Stimulated activated CD8-positive, alpha-beta memory T cell treated with anti-CD3 and anti-CD28 coated beads, Interleukin-7, amount 100 ng/mL, for 24 hours (primary cell): ENCODE measurements around the gene CLK2.
"Not testable (repeated sequence)": the region's sequence is repeated elsewhere in the genome, so short reads cannot be mapped to it uniquely, and the experiment has no call there.

Source experiments
- DNase-seq: peaks from one replicate; pipeline ENCODE4 v3.0.0-alpha.2; 2020; ENCODE audit warnings: low read depth

CLK2 gene

DNA sequence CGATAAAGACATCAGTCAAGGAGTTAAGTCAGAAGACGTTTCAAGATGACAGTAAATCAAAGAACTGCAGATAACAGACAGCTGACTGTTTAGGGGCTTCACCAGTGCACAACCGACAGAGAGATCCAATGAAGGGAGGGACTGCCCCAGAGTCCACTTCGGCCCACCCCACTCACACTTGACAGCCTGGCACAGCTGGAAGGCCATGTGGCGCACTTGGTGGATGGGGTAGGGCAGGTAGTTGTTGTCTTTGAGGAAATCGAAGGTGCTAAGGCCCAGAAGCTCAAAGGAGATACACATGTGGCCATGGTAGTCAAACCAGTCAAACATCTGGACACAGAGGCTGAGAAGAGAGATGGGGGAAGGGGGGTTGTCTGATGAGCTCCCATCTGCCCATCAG is 6.8 kb downstream of the CLK2 start:
- DNase-seq: no peak

DNA sequence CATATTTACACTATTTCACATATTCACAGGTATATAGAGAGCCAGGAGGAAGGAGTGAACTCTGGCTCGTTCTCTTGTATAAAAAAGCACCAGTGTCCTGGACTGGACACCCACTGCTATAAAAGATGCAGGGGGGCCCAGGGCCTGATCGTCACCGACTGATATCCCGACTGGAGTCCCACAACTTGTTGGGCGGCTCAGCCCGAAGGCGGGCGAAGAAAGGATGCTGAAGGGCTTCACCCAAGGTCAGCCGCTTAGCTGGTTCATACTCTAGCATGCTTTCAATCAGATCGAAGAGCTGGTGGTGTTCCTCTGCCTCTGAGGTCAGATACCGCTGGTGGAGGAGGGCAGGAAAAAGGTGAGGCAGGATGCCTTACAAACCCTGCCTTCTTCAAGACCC is 10.2 kb downstream of the CLK2 start:
- DNase-seq: no peak

DNA sequence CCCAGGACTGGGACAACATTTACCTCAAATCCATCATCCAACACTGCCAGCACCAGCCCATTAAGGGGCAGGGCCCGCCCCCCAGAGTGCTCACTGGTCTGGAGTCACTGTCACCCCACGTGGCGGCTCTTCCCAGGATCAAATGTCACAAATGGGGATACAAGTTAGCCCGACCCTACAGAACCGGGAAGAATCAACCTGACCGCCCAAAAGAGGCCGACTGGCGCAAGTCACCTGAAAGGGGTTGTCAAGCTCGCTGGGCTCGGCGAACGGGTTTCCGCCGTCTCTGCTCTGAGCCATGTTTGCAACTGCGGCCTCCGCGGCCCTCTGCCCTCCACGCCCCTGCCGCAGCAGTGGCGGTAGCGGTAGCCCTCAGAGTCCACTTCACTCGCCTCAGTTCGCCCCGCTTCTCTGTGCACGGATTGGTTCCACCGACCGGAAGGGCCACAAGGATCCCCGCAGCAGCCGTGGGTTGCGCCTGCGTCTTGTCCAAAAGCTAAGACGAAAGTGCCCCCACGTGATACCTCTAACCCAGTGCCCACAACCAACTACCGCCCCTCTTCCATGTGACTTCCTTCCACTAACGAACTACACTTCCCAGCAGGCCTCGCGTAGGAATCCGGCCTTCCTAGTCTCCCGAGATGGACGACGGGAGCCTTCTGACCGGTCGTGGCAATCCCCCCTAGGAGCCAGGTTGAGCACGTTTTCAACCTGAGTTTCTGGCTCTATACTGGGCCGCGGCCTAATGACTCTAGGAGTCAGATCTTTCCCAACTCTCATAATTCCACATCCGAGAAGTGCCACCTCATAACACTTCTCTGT is 11.2 kb downstream of the CLK2 start, which contains the start of gene SCAMP3:
SCAMP3 (minus strand) TSS at position 509 of the 822 bp plus-strand sequence; CDS start at position 300, 209 bp downstream.
- DNase-seq: peak; percentile 79

DNA sequence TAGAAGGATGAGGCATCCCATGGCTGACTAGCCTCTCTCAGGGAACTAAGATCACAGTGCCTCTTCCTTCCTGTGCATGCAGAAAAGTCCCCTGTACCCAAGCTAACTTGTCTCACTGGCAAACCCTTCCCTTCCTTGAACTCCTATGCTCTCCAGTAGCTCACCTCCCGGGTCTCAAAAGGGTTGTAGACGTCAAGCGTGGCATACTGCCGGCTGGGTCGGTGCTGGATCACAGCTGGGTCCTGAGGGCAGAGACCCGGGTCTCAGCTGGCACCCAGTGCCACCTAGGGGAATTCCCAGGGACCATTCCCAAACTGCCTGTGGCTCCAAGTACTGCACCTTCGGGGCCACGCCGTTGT is 11.8 kb downstream of the CLK2 start:
- DNase-seq: no peak

DNA sequence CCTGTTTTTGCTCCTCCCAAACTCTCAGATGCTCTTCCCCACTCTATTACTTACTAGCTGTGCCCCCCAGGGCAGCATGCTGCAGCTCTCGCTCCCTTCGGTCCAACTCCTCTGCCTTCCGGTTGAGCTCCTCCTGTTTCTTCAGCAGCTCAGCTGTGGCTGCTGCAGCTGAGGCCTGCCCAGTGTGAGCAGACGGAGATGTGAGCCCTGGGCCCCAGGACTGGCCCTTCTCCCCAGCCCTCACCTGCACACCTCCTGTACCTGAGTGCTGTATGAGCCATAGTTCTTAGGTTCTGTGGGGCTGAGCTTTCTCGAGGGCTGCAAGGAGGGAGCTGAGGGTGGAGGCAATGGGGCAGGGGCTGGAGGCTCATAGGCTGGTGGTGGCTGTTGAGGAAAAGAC is 13.0 kb downstream of the CLK2 start:
- DNase-seq: no peak

DNA sequence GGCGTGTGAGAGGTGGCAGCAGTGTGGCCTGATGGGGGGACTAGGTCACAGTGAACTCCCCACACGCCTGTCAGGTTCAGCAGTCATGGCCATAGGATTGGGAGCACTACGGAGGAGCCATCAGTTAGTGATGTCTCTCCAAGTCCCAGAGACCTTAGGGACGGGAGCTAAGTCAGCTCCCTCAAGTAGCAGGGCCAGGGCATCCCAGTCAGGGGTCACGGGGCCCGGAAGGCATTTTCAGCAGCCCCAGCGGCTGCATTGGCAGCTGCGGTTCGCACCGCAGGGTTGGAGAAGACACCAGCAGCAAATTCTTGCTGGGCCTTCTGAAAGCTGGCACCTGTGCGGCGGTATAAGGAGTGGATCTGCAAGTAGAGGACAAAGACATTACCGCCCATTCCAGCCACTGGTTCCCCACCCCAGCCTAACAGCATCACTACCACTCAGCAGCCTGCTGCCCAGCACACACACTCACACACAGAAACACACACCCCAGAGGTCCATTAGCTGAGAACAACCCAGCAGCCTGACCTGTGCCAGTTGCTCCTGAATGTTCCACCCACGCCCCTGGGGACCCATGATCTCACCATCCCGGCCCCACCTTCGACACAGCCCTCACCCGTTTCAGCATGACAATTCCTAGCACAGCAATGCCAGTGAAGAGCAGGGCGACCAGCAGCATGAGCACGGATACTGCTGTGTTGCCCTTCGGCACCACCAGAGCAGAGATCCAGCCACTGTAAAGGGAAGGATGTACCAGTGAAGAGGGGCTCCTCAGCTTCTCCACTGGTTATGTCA is 17.0 kb downstream of the CLK2 start:
- no peak for DNase-seq

DNA sequence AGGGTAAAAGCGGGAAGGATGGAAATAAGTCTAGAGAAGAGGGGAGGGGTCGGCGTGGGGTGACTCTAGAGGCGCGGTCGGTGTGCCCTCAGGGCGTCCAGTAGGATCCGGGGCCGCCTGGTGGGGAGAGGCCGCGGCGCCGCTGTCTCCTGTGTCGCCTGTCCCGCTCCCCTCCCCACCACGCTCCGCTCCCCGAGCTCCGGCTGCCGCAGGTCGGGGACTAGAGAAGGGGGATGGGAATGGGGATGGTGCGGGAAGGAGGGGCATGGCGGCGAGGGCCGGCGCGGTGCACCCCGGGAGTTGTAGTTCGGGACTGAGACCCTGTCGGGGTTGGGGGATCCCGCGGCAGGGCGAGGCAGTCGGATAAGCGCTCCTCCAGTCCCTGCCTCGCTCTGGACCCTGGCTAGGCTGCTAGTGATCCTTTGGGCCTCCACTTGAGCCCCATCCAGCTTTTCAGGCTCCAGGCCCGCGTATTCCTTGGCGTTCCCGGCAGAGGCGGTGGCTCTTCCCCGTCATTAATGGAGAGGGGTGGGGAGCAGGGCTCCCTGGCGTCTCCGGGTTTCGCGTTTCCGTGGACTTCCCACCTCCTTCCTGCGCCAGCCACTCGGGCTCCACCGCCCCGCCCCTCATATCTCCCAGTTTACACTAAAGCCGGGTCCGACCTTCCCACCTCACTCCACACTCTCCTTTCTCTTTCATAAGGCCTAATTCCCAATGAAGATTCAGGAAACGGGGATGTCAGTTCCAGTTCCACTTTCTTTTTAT is 17.9 kb downstream of the CLK2 start, which contains the start of gene ENTREP3:
ENTREP3 (minus strand) TSS at position 241 of the 765 bp plus-strand sequence. CDS start 606 bp downstream, outside the sequence.
- peak; percentile 54 for DNase-seq

DNA sequence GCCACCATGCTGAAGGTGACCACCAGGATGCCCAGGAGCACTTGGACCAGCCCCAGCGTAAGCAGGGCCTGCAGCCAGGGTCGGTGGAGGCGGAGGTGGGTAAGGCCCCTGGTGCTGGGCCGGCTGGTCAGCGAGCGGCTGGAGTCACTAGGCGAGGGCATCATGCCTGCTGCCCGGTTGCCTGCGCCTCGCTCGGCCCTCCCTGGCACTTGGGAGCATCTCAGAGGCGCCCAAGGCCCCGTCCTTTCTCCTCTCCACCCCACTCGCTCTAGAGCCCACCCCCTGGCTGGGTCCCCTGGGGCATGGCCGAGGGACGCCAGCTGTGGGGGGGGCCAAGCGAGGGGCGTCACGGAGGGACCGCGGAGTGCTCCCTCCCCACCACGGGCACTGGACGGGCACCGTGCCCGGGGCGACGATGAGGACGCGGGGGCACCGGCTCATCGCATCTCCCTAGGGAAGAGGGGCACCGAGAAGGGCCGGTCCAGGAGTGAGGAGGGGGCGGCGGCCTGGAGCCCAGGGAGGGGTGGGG is 18.5 kb downstream of the CLK2 start:
- DNase-seq: no peak

DNA sequence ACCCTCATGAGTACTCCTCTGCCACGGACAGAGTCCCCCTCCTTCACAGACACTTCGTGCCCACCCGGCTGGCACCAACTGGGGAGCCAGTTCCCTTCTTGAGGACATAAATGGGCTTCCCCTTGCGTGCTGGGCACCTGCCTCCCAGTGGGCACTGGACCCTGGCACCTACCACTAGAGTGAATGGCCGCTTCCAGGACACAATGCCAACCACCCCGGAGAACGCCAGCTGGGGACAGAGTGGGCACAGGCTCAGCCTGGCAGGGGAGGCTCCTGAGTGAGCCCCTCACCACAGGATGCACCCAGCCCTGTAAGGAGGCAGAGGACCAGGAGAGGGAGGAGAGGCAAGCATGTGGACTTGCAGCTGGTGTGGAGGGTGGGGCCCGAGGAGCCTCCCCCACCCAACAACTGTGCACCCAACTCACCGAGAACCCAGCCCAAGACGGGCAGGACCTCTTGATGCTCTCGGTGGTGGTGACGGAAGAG is 19.0 kb downstream of the CLK2 start:
- no peak for DNase-seq

DNA sequence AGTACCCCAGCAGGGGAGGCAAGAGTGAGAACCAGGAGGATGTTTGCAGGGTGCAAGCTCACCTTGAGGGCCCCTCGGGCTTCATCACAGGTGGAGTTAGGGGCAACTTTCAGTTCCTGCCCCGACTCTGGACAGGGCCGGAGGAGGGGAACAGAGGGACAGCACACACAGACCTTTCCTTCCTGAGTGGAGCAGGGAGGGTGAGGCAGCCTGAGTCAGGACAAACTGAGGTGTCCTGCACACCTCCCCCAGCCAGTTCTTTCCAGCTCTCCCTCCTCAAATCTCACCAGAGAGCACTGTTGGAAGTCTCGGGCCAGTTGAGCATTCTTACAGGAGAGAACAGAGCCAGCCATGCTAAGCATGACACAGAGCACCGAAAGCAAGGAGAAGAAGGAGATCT is 19.5 kb downstream of the CLK2 start:
- no peak for DNase-seq

DNA sequence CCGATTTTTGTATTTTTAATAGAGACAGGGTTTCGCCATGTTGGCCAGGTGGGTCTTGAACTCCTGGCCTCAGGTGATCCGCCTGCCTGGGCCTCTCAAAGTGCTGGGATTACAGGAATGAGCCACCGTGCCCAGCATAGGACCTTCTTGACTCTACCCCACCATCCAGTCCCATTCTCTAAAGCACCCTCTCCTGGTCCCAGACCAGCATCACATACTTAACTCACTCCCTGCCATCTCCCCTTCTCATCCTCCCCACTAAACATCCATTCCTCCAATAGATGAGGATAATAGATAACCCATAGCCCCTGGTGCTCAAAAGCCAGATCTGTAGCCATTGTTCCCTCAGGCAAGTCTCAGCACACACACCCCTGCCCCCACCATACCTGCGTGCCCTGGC is 20.1 kb downstream of the CLK2 start:
- no peak for DNase-seq

DNA sequence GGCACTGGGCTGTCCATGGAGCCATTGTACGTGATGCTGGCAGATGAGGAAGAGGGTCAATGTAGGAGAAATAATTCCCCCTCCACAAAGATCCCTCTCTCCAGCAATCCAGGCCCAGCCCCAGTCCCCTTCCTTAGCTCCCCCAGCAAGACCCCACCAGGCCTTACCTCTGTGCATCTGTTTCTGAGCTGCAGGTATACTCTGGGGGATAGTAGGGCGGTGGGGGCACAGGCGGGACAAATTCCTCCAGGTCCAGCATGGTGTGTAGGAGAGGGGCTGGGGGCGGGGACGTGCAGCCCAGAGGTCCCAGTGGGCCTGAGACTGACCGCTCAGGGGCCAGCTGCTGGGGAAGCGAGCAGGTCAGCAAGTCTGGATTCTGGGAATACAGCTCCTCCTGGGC is 21.7 kb downstream of the CLK2 start:
- DNase-seq: no peak

DNA sequence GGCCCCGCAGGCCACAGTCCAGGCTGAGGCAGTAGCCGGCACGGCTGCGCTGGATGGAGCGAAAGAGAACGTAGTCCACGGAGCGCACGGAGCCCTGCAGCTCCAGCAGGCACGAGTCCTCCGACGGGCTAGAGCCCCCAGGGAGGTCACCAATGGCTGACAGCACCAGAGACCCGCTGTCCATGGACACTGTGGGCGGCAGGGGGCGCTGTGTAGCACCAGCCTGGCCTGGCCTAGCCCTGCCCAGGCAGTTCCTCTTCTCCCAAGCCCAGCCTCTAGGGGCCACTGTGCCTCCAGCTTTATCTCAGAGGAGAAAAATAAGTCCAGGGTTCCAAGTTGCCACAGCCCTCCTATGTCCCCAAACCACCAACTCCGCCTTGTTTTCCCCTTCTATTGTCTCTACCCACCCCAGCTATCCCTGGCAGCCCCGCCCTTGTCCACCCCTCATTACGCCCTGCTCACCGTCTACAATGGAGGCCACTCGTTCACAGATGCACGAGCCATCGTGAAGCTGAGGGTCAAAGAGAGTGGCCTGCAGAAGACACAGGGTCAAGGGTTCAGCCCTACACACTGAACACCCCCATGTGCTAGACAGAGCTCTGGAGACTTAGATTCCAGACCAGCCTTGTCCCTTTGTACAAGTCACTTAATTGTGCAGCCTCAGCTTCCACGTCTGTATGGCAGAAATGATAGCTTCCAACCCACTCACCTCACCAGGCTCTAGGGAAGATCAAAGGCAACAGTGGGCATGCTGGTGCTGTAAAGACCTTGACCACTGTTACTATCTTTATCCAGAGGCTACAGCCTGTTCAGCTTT is 22.5 kb downstream of the CLK2 start:
- DNase-seq: peak; percentile 93

DNA sequence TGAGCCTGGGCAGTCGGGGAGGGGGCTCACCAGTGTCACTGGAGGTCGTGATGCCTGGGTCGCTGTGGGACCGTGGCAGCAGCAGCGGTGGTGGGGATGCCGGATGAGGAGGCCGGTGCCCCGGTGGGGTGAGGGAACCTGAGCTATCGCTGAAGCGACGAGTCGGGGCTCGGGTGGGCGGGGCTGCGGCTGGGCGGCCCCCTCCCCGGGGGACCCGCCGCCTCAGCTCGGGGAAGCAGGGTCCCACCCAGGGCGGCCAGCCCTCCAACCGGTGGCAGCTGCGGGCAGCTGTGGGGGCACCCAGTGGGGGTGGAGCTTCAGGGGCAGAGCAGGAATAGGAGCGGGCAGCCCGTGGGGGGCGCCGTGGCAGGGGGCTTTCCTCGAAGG is 23.1 kb downstream of the CLK2 start:
- DNase-seq: no peak

DNA sequence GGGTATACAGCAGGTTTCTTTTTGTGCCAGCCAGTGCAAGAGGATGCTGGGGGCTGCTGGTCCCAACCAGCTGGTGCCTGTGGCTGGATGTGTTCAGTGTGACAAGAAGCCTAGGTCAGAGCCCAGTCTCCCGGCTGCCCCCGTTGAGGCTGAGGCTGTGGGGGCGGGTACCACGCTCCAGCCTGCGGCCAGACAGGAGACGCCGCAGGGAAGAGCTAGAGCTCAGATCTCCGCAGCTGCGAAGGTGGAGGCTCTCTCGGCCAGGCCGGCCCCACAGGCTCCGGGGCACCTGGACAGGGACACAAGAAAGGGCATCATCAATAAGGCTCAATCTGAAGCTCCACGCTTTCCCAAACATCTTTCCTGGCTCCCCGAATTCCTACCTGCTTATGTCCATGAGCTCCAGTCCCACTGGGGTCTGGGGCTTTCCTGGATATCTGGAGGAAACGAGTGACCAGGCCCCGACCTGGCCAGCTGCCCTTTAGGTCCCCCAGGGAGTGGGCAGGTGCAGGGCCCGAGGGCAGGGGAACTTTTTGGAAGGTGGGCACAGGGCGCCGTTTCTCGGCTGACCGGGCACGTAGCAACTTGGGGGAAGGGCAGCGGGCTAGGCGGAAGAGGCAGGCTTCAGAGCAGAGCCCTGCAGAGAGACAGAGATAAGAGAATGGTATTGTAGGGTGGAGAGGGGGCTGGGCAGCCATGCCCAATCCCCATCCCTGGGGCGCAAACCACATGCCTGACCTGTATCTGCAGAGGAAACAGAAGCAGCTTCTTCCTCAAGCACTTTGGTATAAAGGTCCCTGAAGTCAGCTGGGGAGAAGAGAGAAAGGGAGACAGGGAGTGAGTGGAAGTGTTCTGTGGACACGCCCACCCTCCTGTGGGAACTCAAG is 25.4 kb downstream of the CLK2 start:
- no peak for DNase-seq

DNA sequence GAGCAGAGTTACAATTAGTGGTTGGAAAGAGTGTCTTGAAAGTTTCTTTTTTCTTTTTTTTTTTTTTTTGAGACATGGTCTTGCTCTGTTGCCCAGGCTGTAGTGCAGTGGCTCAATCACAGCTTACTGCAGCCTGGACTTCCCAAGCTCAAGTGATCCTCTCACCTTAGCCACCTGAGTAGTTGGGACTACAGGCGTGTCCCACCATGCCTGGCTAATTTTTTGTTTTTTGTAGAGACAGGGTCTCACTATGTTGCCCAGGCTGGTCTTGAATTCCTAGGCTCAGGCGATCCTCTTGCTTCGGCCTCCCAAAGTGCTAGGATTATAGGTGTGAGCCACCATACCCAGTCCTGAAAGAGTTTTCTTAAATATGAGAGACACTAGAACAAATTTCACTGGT is 26.5 kb downstream of the CLK2 start:
- DNase-seq: not testable (repeated sequence)

DNA sequence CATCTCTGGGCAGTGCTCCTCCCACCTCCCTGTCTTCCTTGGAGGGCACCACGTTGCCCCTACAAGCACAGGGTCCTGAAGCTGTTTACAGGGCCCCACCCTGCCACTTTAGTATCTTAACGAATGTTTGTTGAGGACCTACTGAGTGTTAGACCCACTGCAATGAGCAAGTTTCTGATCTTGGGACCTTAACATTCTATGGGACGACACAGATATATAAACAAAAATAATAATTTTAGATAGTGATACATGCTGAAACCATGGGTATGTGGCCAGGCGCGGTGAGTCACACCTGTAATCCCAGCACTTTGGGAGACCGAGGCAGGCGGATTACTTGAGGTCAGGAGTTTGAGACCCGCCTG is 28.2 kb downstream of the CLK2 start:
- DNase-seq: no peak

DNA sequence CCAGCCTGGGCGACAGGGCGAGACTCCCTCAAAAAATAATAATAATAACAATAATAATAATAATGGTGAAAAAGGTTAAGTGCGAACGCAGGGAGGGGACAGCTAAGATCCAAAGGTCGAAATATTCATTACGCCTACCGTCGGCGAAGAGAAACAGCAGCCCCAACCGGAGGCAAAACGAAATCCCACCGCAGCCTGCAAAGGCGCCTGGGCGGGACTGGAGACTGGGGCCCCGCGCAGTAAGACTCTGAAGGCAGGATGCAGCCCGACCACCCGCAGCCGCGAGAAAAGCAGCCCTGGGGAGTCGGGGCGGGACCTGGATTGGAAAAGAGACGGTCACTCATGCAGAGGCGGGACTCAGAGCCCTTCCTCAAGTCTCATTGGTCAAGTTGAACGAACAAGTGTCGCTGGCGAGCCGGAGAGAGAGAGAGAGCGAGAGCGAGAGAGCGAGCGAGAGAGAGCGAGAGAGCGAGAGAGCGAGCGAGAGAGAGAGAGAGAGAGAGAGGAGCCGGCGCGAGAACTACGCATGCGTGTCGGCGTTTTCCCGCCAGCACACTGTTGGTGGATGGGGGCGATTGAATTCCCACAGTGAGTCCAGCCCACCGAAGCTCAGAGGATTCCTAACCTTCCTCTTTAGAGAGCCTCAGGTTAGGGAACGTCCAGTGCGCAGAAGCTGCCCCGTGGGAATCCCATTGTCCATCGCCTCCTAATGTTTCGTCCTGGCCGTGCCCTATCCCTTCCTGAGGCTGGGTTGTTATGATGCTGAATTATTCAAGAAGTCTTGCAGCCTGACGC is 28.7 kb downstream of the CLK2 start:
- DNase-seq: peak; percentile 94

DNA sequence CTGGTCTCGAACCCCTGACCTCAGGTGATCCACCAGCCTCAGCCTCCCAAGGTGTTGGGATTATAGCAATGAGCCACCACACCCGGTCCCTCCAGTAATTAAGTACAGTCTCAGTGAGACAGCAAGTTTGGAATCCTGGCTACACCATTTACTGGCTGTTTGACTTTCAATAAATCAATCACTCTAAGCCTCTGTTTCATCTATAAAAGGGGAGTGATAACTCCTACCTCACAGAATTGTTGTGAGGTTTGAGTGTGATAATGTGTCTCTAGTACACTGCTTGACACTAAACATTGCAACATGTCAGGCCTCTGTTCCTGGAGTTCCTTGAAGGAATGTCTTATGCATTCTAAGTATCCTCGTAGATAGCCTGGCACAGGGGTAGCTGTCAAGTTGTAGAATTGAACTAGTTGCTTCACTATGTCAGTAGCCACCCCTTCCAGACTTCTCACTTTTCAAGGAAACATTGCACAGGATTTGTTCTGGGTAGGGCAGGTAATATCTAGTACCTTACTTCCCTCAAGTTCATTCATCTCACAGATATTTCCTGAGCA is 30.4 kb downstream of the CLK2 start:
- DNase-seq: no peak
